Progenitor cell of endocrine pancreas (in vitro differentiated cells): ENCODE data around the gene KRTAP9-7. TPM values are rescaled to one million over a fixed set of nuclear protein-coding genes. Genes with fewer than 3 reads are reported as not detected.

Source experiments
- DNase-seq: peaks from one replicate; pipeline ENCODE4 v3.0.0; 2021; ENCODE audit warnings: low spot score; ENCODE audit not compliant: unreplicated experiment
- H3K27ac Mint-ChIP-seq: 2 replicates; pipeline ENCODE4 v1.8.0; 2021; ENCODE audit warnings: mild to moderate bottlenecking, moderate library complexity, mixed read lengths
- H3K27me3 Mint-ChIP-seq: 2 replicates; pipeline ENCODE4 v1.8.0; 2021; ENCODE audit warnings: mixed read lengths
- H3K36me3 Mint-ChIP-seq: 2 replicates; pipeline ENCODE4 v1.8.0; 2022; ENCODE audit warnings: mixed read lengths; ENCODE audit not compliant: insufficient read depth
- H3K4me1 Mint-ChIP-seq: 2 replicates; pipeline ENCODE4 v1.8.0; 2021; ENCODE audit warnings: low read depth, mixed read lengths
- H3K4me3 Mint-ChIP-seq: 2 replicates; pipeline ENCODE4 v1.8.0; 2021; ENCODE audit warnings: low read depth, mild to moderate bottlenecking, moderate library complexity, mixed read lengths
- H3K9me3 Mint-ChIP-seq: 2 replicates; pipeline ENCODE4 v1.8.0; 2021; ENCODE audit warnings: low read depth, mixed read lengths
- total RNA-seq: library from RNA; stranded (reverse); gene quantifications from 2 replicates; pipeline ENCODE4 v1.2.1, GENCODE V29; 2021
- TF ChIP-seq, protein P1 (sequence below): fragments of 200-600 bp; sonication (generic); IDR thresholded peaks from one replicate; pipeline ENCODE4 v1.5.0; 2021; ENCODE audit warnings: antibody characterized with exemption, mild to moderate bottlenecking; ENCODE audit not compliant: unreplicated experiment

KRTAP9-7 gene
- total RNA-seq, 1 donor from 2014 or later, result not detected

DNA sequence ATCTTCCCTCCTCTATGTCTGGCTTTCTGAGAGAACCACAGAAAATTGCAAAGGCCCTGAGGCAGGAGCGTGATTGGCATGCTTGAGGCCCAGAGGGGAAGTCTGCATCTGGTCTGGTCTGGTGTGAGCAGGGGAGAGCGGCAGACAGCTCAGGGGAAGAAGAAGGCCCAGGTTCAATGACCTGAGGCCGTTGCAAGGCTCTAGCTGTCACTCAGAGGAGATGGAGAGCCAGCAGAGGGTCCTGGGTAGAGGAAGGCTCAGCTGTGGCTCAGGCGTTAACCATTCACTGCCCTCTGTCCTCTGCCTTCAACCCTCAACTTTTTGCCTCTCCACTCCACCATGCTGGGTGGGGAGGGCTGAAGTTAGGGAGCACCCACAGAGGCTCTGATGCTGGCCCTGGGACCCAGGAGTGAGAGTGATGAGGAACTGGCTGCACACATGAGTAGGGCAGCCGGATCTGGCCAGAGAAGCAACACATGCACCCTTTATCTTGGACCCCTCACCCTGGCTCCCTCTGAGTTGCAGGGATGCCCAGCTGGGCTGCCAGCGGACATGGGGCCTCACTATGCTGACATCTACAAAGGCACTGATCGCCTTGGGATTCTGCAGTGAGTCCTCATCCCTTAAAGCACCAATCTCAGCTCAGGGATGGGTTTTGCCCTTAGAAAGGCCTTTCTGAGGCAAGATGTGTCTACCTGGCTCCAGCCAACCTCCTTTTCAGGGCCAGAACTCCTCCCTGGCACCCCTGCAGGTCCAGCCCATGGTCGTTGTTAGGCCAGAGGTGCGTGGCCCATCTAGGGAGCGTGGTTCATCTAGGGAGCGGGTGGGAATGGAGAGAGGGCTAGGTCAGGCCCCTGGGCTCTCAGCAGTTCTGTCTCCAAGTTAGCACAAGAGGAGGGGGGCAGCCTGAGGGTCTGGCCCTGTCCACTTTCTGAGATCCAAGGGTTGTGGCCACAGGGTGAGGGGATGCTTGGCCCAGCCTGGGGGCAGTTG lies 47.7 kb downstream of the KRTAP9-7 start:
- Mint-ChIP-seq H3K27me3 (peaks cover 5% of the 10 kb centered on the region), H3K4me1 (no peaks in the 10 kb centered on the region), H3K4me3 (no peak overlapping the region), H3K27ac (no peak overlapping the region), H3K9me3 (peaks cover 17% of the 10 kb centered on the region), H3K36me3 (no peaks in the 10 kb centered on the region)
- DNase-seq, result no peak
- TF ChIP-seq, protein P1, sequence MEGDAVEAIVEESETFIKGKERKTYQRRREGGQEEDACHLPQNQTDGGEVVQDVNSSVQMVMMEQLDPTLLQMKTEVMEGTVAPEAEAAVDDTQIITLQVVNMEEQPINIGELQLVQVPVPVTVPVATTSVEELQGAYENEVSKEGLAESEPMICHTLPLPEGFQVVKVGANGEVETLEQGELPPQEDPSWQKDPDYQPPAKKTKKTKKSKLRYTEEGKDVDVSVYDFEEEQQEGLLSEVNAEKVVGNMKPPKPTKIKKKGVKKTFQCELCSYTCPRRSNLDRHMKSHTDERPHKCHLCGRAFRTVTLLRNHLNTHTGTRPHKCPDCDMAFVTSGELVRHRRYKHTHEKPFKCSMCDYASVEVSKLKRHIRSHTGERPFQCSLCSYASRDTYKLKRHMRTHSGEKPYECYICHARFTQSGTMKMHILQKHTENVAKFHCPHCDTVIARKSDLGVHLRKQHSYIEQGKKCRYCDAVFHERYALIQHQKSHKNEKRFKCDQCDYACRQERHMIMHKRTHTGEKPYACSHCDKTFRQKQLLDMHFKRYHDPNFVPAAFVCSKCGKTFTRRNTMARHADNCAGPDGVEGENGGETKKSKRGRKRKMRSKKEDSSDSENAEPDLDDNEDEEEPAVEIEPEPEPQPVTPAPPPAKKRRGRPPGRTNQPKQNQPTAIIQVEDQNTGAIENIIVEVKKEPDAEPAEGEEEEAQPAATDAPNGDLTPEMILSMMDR, result no peak

DNA sequence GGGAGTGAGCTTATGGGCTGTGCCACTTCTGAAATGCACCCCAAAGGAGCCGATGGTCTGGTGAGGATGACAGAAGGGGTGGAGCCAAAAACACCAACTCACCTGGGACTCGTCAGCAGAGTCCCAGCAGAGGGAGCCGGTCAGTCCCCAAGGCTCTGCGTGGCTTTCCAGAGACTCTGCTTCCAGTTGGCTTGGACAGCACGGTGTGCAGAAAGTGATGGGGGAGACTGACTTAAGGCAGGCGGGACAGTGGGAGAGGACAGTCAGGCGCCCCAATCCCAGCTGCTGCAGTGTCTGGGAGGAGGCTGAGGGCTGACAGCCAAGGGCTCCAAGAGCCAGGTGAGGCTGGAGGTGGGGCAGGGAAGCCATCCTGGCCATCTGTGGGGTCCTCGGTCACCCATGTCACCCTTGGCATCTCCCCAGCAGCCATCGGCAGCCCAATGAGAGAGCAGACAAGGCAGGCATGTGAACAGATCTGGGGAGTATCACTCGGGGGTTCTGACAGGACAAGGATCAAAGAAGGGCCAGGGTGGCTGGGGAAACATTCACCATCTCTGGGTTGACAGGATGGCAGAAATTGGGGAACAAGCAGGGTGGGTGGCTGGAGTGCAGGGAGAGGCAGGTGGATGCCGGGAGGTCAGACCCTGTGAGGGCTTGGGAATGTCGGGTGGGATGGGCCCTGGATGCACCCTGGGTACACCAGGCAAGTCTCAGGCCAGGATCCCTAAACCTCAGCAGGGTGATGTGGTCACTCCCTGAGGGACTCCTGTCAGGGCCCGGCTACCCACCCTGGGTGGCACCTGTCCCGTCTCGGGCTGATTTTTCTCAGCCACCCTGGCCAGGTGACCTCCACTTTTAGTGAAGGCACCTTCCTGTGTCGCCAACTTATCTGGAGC lies 48.9 kb downstream of the KRTAP9-7 start:
- H3K4me3 Mint-ChIP-seq, result no peak overlapping the region
- DNase-seq, result no peak
- no peak overlapping the region for H3K27ac Mint-ChIP-seq
- no peaks in the 10 kb centered on the region for H3K36me3 Mint-ChIP-seq
- peaks cover 13% of the 10 kb centered on the region for H3K9me3 Mint-ChIP-seq
- H3K27me3 Mint-ChIP-seq, result peaks cover 5% of the 10 kb centered on the region
- TF ChIP-seq, protein P1, result peak; percentile 48
- H3K4me1 Mint-ChIP-seq, result no peaks in the 10 kb centered on the region

DNA sequence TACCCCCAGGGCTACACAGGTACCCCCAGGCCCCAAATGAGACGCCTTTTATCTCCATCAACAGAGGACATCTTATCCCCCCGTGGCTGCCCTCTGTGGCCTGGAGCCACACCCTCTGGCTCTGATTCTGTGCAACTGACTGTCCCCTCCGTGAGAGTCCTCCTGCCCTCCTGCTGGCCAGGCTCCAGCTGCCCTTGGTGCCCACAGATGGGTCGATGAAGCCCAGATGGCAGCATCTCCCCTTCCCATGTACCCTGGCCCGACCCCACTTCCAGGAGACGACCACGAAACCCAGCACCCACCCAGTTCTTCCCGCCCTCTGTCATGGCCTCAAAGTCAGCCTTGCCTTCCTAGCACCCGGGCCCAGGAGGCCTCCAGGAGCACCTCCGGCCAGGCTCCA lies 49.6 kb downstream of the KRTAP9-7 start:
- Mint-ChIP-seq H3K36me3 (no peaks in the 10 kb centered on the region), H3K4me1 (no peaks in the 10 kb centered on the region), H3K27me3 (peaks cover 5% of the 10 kb centered on the region), H3K9me3 (peaks cover 6% of the 10 kb centered on the region), H3K4me3 (no peak overlapping the region), H3K27ac (no peak overlapping the region)
- TF ChIP-seq, protein P1, result no peak
- no peak for DNase-seq

DNA sequence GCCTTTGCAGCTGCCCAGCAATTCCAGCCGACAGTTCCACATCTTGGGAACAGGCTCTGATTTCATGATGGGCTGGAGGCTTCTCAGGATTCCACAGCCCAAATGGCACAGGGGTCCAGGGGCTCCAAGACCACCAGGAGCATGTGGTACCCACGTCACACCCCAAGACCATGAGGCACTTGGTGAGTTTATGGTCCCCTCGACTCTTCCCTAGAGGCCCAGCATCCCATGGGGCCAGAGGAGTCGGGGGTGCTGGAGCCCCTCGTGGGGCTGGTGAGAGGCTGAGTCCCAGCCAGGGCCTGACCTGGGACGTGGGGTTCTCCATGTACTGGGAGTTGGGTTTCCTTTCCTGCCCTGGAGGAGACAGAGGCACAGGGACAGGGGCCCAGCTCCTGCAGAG lies 50.1 kb downstream of the KRTAP9-7 start:
- H3K9me3 Mint-ChIP-seq, result peaks cover under 1% of the 10 kb centered on the region
- H3K27ac Mint-ChIP-seq, result no peak overlapping the region
- H3K36me3 Mint-ChIP-seq, result no peaks in the 10 kb centered on the region
- no peak for DNase-seq
- no peak overlapping the region for H3K4me3 Mint-ChIP-seq
- TF ChIP-seq, protein P1, result no peak
- H3K4me1 Mint-ChIP-seq, result no peaks in the 10 kb centered on the region
- peaks cover 5% of the 10 kb centered on the region for H3K27me3 Mint-ChIP-seq

Other genes starting within 250 kb of the KRTAP9-7 start
- not detected in 2 replicates for gene KRTAP1-5, start 248.5 kb upstream of the KRTAP9-7 start, total RNA-seq
- not detected in 2 replicates for gene KRTAP1-4, start 245.5 kb upstream of the KRTAP9-7 start, total RNA-seq
- gene KRTAP1-3, start 240.8 kb upstream of the KRTAP9-7 start, total RNA-seq, result not detected in 2 replicates
- not detected in 2 replicates for gene KRTAP1-1, start 234.2 kb upstream of the KRTAP9-7 start, total RNA-seq
- not detected in 2 replicates for gene KRTAP2-1, start 228.4 kb upstream of the KRTAP9-7 start, total RNA-seq
- gene KRTAP2-2, start 220.5 kb upstream of the KRTAP9-7 start, total RNA-seq, result not detected in 2 replicates
- gene KRTAP2-3, start 215.6 kb upstream of the KRTAP9-7 start, total RNA-seq, result not detected in 2 replicates
- gene KRTAP2-4, start 209.8 kb upstream of the KRTAP9-7 start, total RNA-seq, result not detected in 2 replicates
- not detected in 2 replicates for gene KRTAP4-7, start 191.5 kb upstream of the KRTAP9-7 start, total RNA-seq
- not detected in 2 replicates for gene KRTAP4-8, start 177.6 kb upstream of the KRTAP9-7 start, total RNA-seq
- gene KRTAP4-16, start 173.5 kb upstream of the KRTAP9-7 start, total RNA-seq, result not detected in 2 replicates
- not detected in 2 replicates for gene KRTAP4-9, start 170.3 kb upstream of the KRTAP9-7 start, total RNA-seq
- not detected in 2 replicates for gene KRTAP4-11, start 157.3 kb upstream of the KRTAP9-7 start, total RNA-seq
- gene KRTAP4-12, start 151.5 kb upstream of the KRTAP9-7 start, total RNA-seq, result not detected in 2 replicates
- gene KRTAP4-6, start 135.2 kb upstream of the KRTAP9-7 start, total RNA-seq, result not detected in 2 replicates
- not detected in 2 replicates for gene KRTAP4-5, start 125.9 kb upstream of the KRTAP9-7 start, total RNA-seq
- not detected in 2 replicates for gene KRTAP4-4, start 115.0 kb upstream of the KRTAP9-7 start, total RNA-seq
- not detected in 2 replicates for gene KRTAP4-3, start 107.5 kb upstream of the KRTAP9-7 start, total RNA-seq
- gene KRTAP4-2, start 97.5 kb upstream of the KRTAP9-7 start, total RNA-seq, result not detected in 2 replicates
- not detected in 2 replicates for gene KRTAP4-1, start 90.8 kb upstream of the KRTAP9-7 start, total RNA-seq
- not detected in 2 replicates for gene KRTAP9-1, start 85.8 kb upstream of the KRTAP9-7 start, total RNA-seq
- not detected in 2 replicates for gene KRTAP9-2, start 49.0 kb upstream of the KRTAP9-7 start, total RNA-seq
- not detected in 2 replicates for gene KRTAP9-3, start 43.2 kb upstream of the KRTAP9-7 start, total RNA-seq
- gene KRTAP9-8, start 37.7 kb upstream of the KRTAP9-7 start, total RNA-seq, result not detected in 2 replicates
- gene KRTAP9-4, start 26.0 kb upstream of the KRTAP9-7 start, total RNA-seq, result not detected in 2 replicates
- not detected in 2 replicates for gene KRTAP9-9, start 20.3 kb upstream of the KRTAP9-7 start, total RNA-seq
- gene KRTAP9-6, start 10.3 kb upstream of the KRTAP9-7 start, total RNA-seq, result not detected in 2 replicates
- gene KRTAP29-1, start 27.2 kb downstream of the KRTAP9-7 start, total RNA-seq, result not detected in 2 replicates
- gene KRTAP16-1, start 33.6 kb downstream of the KRTAP9-7 start, total RNA-seq, result not detected in 2 replicates
- not detected in 2 replicates for gene KRTAP17-1, start 40.0 kb downstream of the KRTAP9-7 start, total RNA-seq
- gene KRT33A, start 75.1 kb downstream of the KRTAP9-7 start, total RNA-seq, result not detected in 2 replicates
- not detected in 2 replicates for gene KRT33B, start 94.1 kb downstream of the KRTAP9-7 start, total RNA-seq
- not detected in 2 replicates for gene KRT34, start 106.6 kb downstream of the KRTAP9-7 start, total RNA-seq
- gene KRT31, start 121.9 kb downstream of the KRTAP9-7 start, total RNA-seq, result not detected in 2 replicates
- not detected in 2 replicates for gene KRT37, start 148.9 kb downstream of the KRTAP9-7 start, total RNA-seq
- not detected in 2 replicates for gene KRT38, start 165.3 kb downstream of the KRTAP9-7 start, total RNA-seq
- gene KRT32, start 191.7 kb downstream of the KRTAP9-7 start, total RNA-seq, result not detected in 2 replicates
- gene KRT35, start 205.5 kb downstream of the KRTAP9-7 start, total RNA-seq, result not detected in 2 replicates
- gene KRT36, start 214.2 kb downstream of the KRTAP9-7 start, total RNA-seq, result not detected in 2 replicates
- gene KRT13, start 229.9 kb downstream of the KRTAP9-7 start, total RNA-seq, result not detected in 2 replicates
- gene KRT15, start 243.2 kb downstream of the KRTAP9-7 start, total RNA-seq, result 2.9 TPM in 2 replicates